Epithelial cell of prostate (primary cell): ENCODE results near the gene FAM43B.
"Not testable (repeated sequence)": the region's sequence is repeated elsewhere in the genome, so short reads cannot be mapped to it uniquely, and the experiment has no call there.

Source experiments
- DNase-seq: peaks from one replicate; pipeline ENCODE4 v3.0.0-alpha.2; 2011; ENCODE audit warnings: low read depth, low spot score
- H3K27ac ChIP-seq: fragments of 450-650 bp; 2 replicates; pipeline ENCODE4 v1.5.1; 2017; ENCODE audit warnings: mild to moderate bottlenecking

The FAM43B gene, protein sequence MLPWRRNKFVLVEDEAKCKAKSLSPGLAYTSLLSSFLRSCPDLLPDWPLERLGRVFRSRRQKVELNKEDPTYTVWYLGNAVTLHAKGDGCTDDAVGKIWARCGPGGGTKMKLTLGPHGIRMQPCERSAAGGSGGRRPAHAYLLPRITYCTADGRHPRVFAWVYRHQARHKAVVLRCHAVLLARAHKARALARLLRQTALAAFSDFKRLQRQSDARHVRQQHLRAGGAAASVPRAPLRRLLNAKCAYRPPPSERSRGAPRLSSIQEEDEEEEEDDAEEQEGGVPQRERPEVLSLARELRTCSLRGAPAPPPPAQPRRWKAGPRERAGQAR

DNA sequence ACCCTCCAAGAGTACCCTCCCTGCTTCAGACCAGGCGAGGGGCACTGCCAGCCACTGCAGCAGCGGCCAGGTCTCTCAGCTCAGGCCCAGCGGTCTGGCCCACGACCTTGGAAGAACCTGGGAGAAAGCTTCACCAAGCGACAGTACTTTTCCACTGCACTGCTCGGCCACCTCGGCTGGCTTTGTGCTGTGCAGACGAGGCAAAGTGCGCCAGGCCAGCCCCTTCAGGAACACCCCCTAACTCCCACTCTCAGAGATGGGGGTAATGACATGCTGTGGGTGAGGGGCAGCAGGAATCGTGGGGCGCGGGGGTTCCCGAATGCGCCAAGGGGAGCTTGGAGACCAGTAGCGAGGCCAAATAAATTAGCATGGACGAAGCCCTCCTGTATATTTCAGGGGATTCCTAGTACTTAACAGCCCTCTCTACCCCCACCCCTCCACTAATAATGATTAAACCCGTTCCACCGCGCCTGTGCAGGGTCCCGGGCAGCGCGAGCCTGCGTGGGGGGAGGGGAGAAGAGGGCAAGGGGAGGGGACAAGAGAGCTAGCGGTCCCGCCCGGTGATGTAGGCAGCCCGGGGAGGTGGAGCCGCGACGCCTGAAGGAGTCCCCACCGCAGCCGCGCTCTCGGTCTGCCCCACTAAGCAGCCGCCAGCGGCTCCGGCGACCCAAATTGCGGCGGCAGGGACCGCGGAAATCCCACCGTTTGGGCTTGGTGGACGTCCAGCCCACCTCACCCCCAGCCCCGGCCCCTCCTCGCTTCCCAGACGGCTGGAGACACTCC, at the start of gene FAM43B:
FAM43B (plus strand) TSS at position 629 of the 783 bp plus-strand sequence. CDS start 401 bp downstream, outside the sequence.
- no peak within 1 kb of the TSS for H3K27ac ChIP-seq
- no peak for DNase-seq

DNA sequence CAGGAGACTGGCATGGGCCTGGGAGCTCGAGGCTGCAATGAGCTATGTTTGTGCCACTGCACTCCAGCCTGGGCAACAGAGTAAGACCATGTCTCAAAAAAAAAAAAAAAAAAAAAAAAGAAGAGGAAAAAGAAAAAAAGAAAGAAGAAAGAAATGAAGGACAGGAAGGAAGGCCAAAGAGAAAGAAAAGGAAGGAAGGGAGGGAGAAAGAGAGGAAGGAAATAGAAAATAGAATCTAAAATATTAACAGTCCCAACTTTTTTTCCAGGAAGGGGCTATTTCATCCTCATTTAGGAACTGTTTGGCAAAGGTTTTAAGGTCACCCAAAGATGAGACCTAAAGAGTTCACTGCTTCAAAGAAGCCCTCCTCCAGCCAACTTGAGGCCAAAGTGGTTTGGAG, 46.9 kb upstream of the FAM43B start:
- no peak overlapping the region for H3K27ac ChIP-seq

GRCh38 chr1:20507248-20507563, 45.2 kb upstream of the FAM43B start:
- peak overlapping the region; percentile 85 for H3K27ac ChIP-seq
- no peak for DNase-seq

More for the DNA sequence above, 46.9 kb upstream of the FAM43B start:
- DNase-seq = no peak

GRCh38 chr1:20507564-20508410, 44.6 kb upstream of the FAM43B start, which contains the start of gene MUL1:
MUL1 (minus strand) TSS chr1:20508151; CDS start chr1:20508024, 127 bp downstream.
- H3K27ac ChIP-seq = peak within 1 kb of the TSS; percentile 85
- DNase-seq = no peak

DNA sequence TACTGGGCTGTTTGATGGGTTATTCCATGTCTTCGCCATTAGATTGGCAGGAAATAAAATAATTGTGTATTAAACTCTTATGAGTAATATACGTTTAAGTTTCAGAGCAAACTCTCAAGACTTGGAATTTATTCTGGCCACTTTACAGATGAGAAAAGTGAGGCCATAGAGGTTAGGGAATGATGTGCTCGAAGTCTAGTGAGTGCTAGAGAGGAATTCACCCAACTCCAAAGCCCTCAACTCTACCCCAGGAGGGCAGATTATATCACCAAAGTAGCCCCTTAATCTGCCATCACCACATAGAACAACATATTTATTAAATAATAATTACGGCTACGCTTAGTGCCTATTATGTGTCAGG, 44.0 kb upstream of the FAM43B start:
- no peak for DNase-seq
- peak overlapping the region; percentile 85 for H3K27ac ChIP-seq

GRCh38 chr1:20511518-20512428, 40.6 kb upstream of the FAM43B start:
- H3K27ac ChIP-seq = no peak overlapping the region
- DNase-seq = no peak

DNA sequence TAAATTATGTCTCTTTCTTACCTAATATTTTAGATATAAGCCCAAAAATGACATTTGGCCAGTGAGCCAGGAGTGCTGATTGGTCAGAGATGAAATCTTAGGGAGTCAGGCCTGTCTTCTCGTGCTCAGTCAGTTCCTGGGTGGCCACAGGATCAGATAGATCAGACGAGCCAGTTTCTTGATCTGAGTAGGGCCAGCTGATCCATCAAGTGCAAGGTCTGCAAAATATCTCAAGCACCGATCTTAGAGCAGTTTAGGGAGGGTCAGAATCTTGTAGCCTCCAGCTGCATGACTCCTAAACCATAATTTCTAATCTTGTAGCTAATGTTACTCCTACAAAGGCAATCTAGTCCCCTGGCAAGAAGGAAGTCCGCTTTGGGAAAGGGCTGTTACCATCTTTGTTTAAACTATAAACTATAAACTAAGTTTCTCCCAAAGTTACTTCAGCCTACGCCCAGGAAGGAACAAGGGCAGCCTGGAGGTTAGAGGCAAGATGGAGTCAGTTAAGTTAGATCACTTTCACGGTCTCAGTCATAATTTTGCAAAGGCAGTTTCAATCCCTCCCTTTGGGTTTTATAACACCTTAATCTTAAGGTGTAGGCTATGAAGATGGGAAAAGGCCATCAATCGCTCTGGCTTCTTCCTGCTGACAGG, 32.6 kb upstream of the FAM43B start:
- not testable (repeated sequence) for H3K27ac ChIP-seq, DNase-seq

DNA sequence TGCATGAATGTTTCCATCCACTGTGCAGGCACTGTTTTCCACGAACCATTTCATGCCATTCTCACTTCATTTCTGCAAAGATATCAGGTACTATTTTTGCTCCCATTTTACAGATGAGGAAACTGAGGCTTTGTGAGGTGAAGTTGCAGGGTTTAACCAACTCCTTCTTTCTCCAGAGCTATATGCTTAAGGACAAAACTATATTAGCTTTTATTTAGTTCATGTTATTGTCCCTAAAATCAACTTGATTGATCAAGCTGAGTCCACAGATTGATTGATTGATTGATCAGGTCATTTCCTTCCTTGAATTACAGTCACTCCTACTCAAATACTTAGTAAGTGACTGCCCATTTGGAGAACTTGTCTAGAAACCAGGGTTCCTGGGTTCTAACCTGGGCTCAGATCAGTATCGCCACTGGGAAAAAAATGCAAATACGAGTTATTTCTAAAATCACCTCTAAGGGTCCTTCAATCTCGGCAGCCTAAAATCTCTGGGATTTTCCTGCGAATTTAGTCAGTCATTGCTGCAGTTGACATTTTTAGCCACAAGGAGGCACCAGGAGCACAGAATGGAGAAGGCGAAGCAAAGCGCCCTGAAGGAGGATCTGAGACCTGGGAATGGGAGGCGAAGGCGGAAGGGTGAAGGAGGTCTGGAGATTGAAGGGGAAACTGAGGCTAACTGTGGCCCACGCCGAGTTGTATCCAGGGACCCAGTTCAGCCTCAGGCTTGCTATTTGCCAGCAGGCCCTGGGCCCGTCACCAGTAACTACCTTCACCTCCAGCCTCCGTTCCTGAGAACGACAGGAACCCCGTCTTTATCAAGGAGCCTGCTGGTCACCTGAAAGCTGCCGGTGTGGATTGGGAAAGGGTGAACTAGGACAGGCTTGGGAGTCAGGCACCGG, 30.2 kb upstream of the FAM43B start:
- no peak for DNase-seq
- H3K27ac ChIP-seq = no peak overlapping the region

- no peak overlapping the region for H3K27ac ChIP-seq
- DNase-seq = no peak
Measured at GRCh38 chr1:20526267-20526666, 26.1 kb upstream of the FAM43B start.

DNA sequence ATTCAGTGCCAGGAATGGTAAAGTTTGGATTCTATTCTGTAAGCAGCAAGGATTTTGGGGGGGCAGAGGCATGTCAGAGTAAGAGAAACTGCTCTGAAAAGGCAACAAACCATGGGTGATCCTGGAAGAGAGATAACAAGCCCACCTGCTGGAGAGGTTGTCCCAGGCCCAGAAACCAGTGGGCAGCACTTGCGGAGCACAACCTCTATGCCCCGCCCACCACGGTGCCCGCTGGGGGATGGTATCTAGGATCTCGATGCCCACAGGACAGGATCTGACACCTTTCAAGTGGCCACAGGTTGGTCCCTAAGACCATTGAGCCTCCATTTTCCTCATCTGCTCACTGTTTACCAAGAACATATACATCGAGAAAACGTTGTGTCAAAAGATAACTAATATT, 24.2 kb upstream of the FAM43B start:
- DNase-seq = no peak

GRCh38 chr1:20530306-20530705, 22.1 kb upstream of the FAM43B start:
- no peak for DNase-seq

More for the DNA sequence above, 24.2 kb upstream of the FAM43B start:
- no peak overlapping the region for H3K27ac ChIP-seq

DNA sequence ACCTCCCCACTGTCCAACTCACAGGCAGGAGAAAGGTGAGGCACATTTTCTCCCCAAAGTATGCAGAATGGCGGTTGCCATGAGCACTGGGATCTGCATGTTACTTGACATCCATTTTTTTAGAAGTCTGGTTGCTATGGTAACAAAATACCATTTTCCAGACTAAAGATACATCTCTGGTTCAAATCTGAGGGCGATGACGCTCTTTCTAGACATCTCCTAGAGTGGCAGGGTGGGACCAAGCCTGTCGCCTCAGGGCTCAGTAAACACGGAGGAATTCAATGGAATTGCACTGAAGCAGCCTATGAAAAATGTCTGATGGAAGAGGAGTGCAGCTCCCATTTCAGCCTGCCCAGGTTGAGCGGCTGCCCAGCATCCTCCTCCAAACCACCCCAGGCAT, 21.5 kb upstream of the FAM43B start:
- no peak overlapping the region for H3K27ac ChIP-seq
- DNase-seq = no peak

More at GRCh38 chr1:20530306-20530705, 22.1 kb upstream of the FAM43B start:
- no peak overlapping the region for H3K27ac ChIP-seq

DNA sequence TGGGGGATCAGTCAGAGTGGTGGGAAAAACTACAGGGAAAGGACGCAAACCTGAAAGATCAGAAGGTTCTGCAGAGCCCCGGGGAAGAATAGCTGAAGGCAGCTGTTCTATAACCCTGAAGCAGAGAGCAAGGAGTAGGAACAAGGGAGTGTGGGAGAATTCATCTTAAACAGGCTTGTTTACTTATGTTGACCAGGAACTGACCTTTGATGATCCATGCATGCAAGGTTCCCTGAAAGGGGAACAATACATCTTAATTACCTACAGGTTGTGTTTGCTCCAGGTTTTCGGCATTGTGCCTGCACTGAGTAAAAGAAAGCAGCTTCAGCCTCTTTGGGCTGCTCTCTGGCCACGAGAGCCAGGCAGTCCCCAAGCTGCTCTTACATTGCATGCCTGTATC, 18.7 kb upstream of the FAM43B start:
- DNase-seq = no peak
- H3K27ac ChIP-seq = no peak overlapping the region

GRCh38 chr1:20534659-20535417, 17.5 kb upstream of the FAM43B start:
- no peak for DNase-seq

DNA sequence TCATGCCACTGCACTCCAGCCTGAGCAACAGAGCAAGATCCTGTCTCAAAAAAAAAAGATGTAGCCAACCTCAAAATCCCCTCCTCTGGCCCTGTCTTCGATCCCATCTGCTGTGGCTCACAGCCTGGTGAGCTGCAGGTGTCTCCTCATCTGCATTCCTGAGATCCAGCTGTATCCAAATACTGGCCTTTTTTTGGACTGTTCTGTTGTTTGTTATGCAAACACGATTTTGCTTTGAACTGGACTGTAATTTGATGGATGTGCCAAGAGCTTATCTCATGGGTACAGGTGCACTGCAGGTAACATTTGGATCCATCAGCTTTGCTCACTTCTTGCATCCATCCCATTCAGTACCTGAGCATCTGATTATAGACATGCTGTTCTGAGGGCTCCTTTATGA, 14.1 kb upstream of the FAM43B start:
- no peak for DNase-seq
- H3K27ac ChIP-seq = no peak overlapping the region

More at GRCh38 chr1:20534659-20535417, 17.5 kb upstream of the FAM43B start:
- no peak overlapping the region for H3K27ac ChIP-seq

GRCh38 chr1:20538760-20539551, 13.4 kb upstream of the FAM43B start:
- no peak for DNase-seq
- H3K27ac ChIP-seq = no peak overlapping the region

DNA sequence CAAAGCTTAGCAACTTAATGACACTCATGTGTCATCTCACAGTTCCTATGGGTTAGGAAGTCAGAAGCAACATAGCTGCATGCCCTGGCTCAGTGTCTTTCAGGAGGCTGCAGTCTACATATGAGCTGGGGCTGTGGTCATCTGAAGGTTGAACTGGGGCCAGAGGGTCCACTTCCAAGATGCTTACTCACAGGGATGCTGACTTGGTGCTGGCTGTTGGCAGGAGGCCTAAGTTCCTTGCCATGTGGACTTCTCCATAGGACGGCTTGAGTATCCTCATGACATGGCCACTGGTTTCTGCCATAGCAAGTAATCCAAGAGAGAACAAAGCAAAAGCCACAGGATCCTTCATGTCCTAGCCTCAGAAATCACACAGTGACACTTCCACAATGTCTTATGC, 12.1 kb upstream of the FAM43B start:
- no peak for DNase-seq
- H3K27ac ChIP-seq = no peak overlapping the region
